HG03135 (cell line): ENCODE results near the gene CNTN4.
A peak's percentile ranks its signal among the peaks of the same experiment; 100 is the strongest.

Source experiments
- ATAC-seq: cut with Tn5 transposase; IDR thresholded peaks from one replicate; pipeline ENCODE4 v1.9.1; 2021; ENCODE audit warnings: mild to moderate bottlenecking, moderate library complexity; ENCODE audit not compliant: unreplicated experiment

CNTN4 gene

GRCh38 chr3:3013317-3014052 lies 914.8 kb downstream of the CNTN4 start:
- ATAC-seq = no peak

- ATAC-seq = peak; percentile 62
Observed at GRCh38 chr3:3015185-3016089, 916.8 kb downstream of the CNTN4 start.

- ATAC-seq = no peak
Observed at GRCh38 chr3:3016226-3016625, 917.6 kb downstream of the CNTN4 start.

GRCh38 chr3:3020209-3020608 lies 921.5 kb downstream of the CNTN4 start:
- ATAC-seq = no peak

GRCh38 chr3:3023111-3023745 lies 924.6 kb downstream of the CNTN4 start:
- ATAC-seq = no peak

- ATAC-seq = peak; percentile 94
Observed at GRCh38 chr3:3027976-3028567, 929.4 kb downstream of the CNTN4 start.

GRCh38 chr3:3031326-3031725 lies 932.7 kb downstream of the CNTN4 start:
- ATAC-seq = no peak

GRCh38 chr3:3037156-3037555 lies 938.5 kb downstream of the CNTN4 start:
- no peak for ATAC-seq

- ATAC-seq = no peak
Observed at GRCh38 chr3:3038201-3038991, 939.7 kb downstream of the CNTN4 start.

- no peak for ATAC-seq
Observed at GRCh38 chr3:3053974-3054373, 955.3 kb downstream of the CNTN4 start.

GRCh38 chr3:3059645-3060044 lies 961.0 kb downstream of the CNTN4 start:
- no peak for ATAC-seq

- ATAC-seq = no peak
Observed at GRCh38 chr3:3064297-3064696, 965.6 kb downstream of the CNTN4 start.

GRCh38 chr3:3065876-3066275 lies 967.2 kb downstream of the CNTN4 start:
- ATAC-seq = no peak

- no peak for ATAC-seq
Observed at GRCh38 chr3:3066378-3066777, 967.7 kb downstream of the CNTN4 start.

- no peak for ATAC-seq
Observed at GRCh38 chr3:3066910-3067309, 968.2 kb downstream of the CNTN4 start.

GRCh38 chr3:3068358-3068881 lies 969.8 kb downstream of the CNTN4 start:
- no peak for ATAC-seq

- no peak for ATAC-seq
Observed at GRCh38 chr3:3069723-3070122, 971.1 kb downstream of the CNTN4 start.

GRCh38 chr3:3071136-3071535 lies 972.5 kb downstream of the CNTN4 start:
- no peak for ATAC-seq

GRCh38 chr3:3074551-3075257 lies 976.0 kb downstream of the CNTN4 start:
- no peak for ATAC-seq

GRCh38 chr3:3080309-3080708 lies 981.6 kb downstream of the CNTN4 start:
- no peak for ATAC-seq
